NCI-H446 (cell line): ENCODE measurements around the gene BMPR1B.

Experiments
- DNase-seq, 2 experiments: peaks; one replicate each; lab custom pipeline; 2025; lab: John Stamatoyannopoulos, UW

Gene BMPR1B

GRCh38 chr4:94757192-94758140 is at the start of gene BMPR1B:
Gene BMPR1B (plus strand): TSS chr4:94757955. CDS start chr4:95104425, 346,470 bp downstream.
- DNase-seq, result no peak

- no peak for DNase-seq
Observed at GRCh38 chr4:94711635-94712034, 46.1 kb upstream of the BMPR1B start.

- DNase-seq, result no peak
Observed at GRCh38 chr4:94714365-94715160, 43.2 kb upstream of the BMPR1B start.

GRCh38 chr4:94715726-94716125 is 42.0 kb upstream of the BMPR1B start:
- no peak for DNase-seq

GRCh38 chr4:94721310-94721709 is 36.4 kb upstream of the BMPR1B start:
- DNase-seq, result no peak

GRCh38 chr4:94722270-94722669 is 35.5 kb upstream of the BMPR1B start:
- no peak for DNase-seq

- no peak for DNase-seq
Observed at GRCh38 chr4:94722748-94723147, 35.0 kb upstream of the BMPR1B start.

GRCh38 chr4:94724016-94724790 is 33.6 kb upstream of the BMPR1B start:
- DNase-seq, result no peak

- DNase-seq, result no peak
Observed at GRCh38 chr4:94726524-94727123, 31.1 kb upstream of the BMPR1B start.

GRCh38 chr4:94728056-94728766 is 29.5 kb upstream of the BMPR1B start:
- no peak for DNase-seq

- no peak for DNase-seq
Observed at GRCh38 chr4:94732358-94732698, 25.4 kb upstream of the BMPR1B start.

- DNase-seq, result no peak
Observed at GRCh38 chr4:94739741-94740140, 18.0 kb upstream of the BMPR1B start.

GRCh38 chr4:94741304-94741703 is 16.5 kb upstream of the BMPR1B start:
- no peak for DNase-seq

GRCh38 chr4:94743838-94744237 is 13.9 kb upstream of the BMPR1B start:
- no peak for DNase-seq

GRCh38 chr4:94744850-94745249 is 12.9 kb upstream of the BMPR1B start:
- no peak for DNase-seq

GRCh38 chr4:94746746-94747145 is 11.0 kb upstream of the BMPR1B start:
- DNase-seq, result no peak

GRCh38 chr4:94758141-94758699 is 465 bp downstream of the BMPR1B start:
- DNase-seq, result no peak

- DNase-seq, result no peak
Observed at GRCh38 chr4:94758700-94759399, 1.1 kb downstream of the BMPR1B start.

GRCh38 chr4:94759767-94760211 is 2.0 kb downstream of the BMPR1B start:
- DNase-seq, result no peak

- no peak for DNase-seq
Observed at GRCh38 chr4:94762326-94762725, 4.6 kb downstream of the BMPR1B start.
